HG03354 (cell line): Measurements from ENCODE around the gene REPS1.
"Not testable (repeated sequence)": the region's sequence is repeated elsewhere in the genome, so short reads cannot be mapped to it uniquely, and the experiment has no call there.

Source experiments
- ATAC-seq: cut with Tn5 transposase; IDR thresholded peaks from one replicate; pipeline ENCODE4 v1.9.1; 2021; ENCODE audit warnings: mild to moderate bottlenecking; ENCODE audit not compliant: unreplicated experiment, poor library complexity, severe bottlenecking

The REPS1 gene

GRCh38 chr6:138945354-138945753 is 42.7 kb downstream of the REPS1 start:
- ATAC-seq, result no peak

- no peak for ATAC-seq
These were observed 43.6 kb downstream of the REPS1 start for GRCh38 chr6:138944412-138944811.

- no peak for ATAC-seq
These were observed 44.9 kb downstream of the REPS1 start for GRCh38 chr6:138943089-138943625.

- ATAC-seq, result not testable (repeated sequence)
These were observed 51.2 kb downstream of the REPS1 start for GRCh38 chr6:138936873-138937272.

- no peak for ATAC-seq
These were observed 56.4 kb downstream of the REPS1 start for GRCh38 chr6:138931660-138932059.

- no peak for ATAC-seq
These were observed 61.5 kb downstream of the REPS1 start for GRCh38 chr6:138926579-138926978.

GRCh38 chr6:138925806-138926205 is 62.2 kb downstream of the REPS1 start:
- no peak for ATAC-seq

- peak; percentile 65 for ATAC-seq
These were observed 64.5 kb downstream of the REPS1 start for GRCh38 chr6:138923561-138923960.

- ATAC-seq, result no peak
These were observed 67.1 kb downstream of the REPS1 start for GRCh38 chr6:138920906-138921305.

- ATAC-seq, result no peak
These were observed 73.4 kb downstream of the REPS1 start for GRCh38 chr6:138914701-138915100.

GRCh38 chr6:138912308-138912707 is 75.7 kb downstream of the REPS1 start:
- no peak for ATAC-seq

GRCh38 chr6:138909975-138910374 is 78.1 kb downstream of the REPS1 start:
- ATAC-seq, result no peak

- ATAC-seq, result no peak
These were observed 78.5 kb downstream of the REPS1 start for GRCh38 chr6:138909511-138909910.

- ATAC-seq, result no peak
These were observed 80.9 kb downstream of the REPS1 start for GRCh38 chr6:138907167-138907566.

GRCh38 chr6:138897031-138897430 is 91.0 kb downstream of the REPS1 start:
- no peak for ATAC-seq

- ATAC-seq, result no peak
These were observed 91.8 kb downstream of the REPS1 start for GRCh38 chr6:138896104-138896756.

- ATAC-seq, result no peak
These were observed 96.6 kb downstream of the REPS1 start for GRCh38 chr6:138891255-138891986.

- ATAC-seq, result no peak
These were observed 102.8 kb downstream of the REPS1 start for GRCh38 chr6:138885156-138885819.

- ATAC-seq, result peak; percentile 65
These were observed 105.6 kb downstream of the REPS1 start for GRCh38 chr6:138882369-138883017.

GRCh38 chr6:138873191-138873590 is 114.9 kb downstream of the REPS1 start:
- ATAC-seq, result no peak
